Raji (cell line): ENCODE measurements around the gene CCNG1.
A peak's percentile ranks its signal among the peaks of the same experiment; 100 is the strongest.

Experiments
- POLR2A ChIP-seq: IDR thresholded peaks from 2 replicates; pipeline ENCODE4 v1.6.1; 2011; ENCODE audit warnings: low read depth, low read length, control low read depth; ENCODE audit not compliant: insufficient read depth

The CCNG1 gene

GRCh38 chr5:163439092-163439425, 1.7 kb downstream of the CCNG1 start:
- no peak for TF ChIP-seq POLR2A

GRCh38 chr5:163440954-163441353, 3.6 kb downstream of the CCNG1 start:
- TF ChIP-seq POLR2A = no peak

- TF ChIP-seq POLR2A = no peak
Observed at GRCh38 chr5:163444526-163444925, 7.1 kb downstream of the CCNG1 start.

GRCh38 chr5:163445345-163445744, 8.0 kb downstream of the CCNG1 start:
- TF ChIP-seq POLR2A = no peak

- no peak for TF ChIP-seq POLR2A
Observed at GRCh38 chr5:163447191-163447590, 9.8 kb downstream of the CCNG1 start.

GRCh38 chr5:163447875-163448274, 10.5 kb downstream of the CCNG1 start:
- TF ChIP-seq POLR2A = no peak

- TF ChIP-seq POLR2A = no peak
Observed at GRCh38 chr5:163448491-163448890, 11.1 kb downstream of the CCNG1 start.

GRCh38 chr5:163451489-163451888, 14.1 kb downstream of the CCNG1 start:
- no peak for TF ChIP-seq POLR2A

GRCh38 chr5:163453705-163454104, 16.3 kb downstream of the CCNG1 start:
- TF ChIP-seq POLR2A = no peak

- no peak for TF ChIP-seq POLR2A
Observed at GRCh38 chr5:163456029-163456589, 18.7 kb downstream of the CCNG1 start.

- no peak for TF ChIP-seq POLR2A
Observed at GRCh38 chr5:163456840-163457239, 19.4 kb downstream of the CCNG1 start.

GRCh38 chr5:163458778-163459385, 21.5 kb downstream of the CCNG1 start:
- no peak for TF ChIP-seq POLR2A

GRCh38 chr5:163459462-163459818, 22.0 kb downstream of the CCNG1 start:
- TF ChIP-seq POLR2A = no peak

- peak; percentile 89 for TF ChIP-seq POLR2A
Observed at GRCh38 chr5:163459819-163460561, 22.6 kb downstream of the CCNG1 start, which contains the start of gene NUDCD2. Gene NUDCD2 (minus strand): TSS chr5:163460102. CDS start chr5:163460050, 52 bp downstream.

- peak; percentile 81 for TF ChIP-seq POLR2A
Observed at GRCh38 chr5:163460562-163461171, 23.3 kb downstream of the CCNG1 start, which contains the start of gene HMMR. Gene HMMR (plus strand): TSS chr5:163460632. CDS start chr5:163460693, 61 bp downstream.

GRCh38 chr5:163463063-163463435, 25.7 kb downstream of the CCNG1 start:
- TF ChIP-seq POLR2A = no peak
